ENCODE results near the gene MRPL44.

The MRPL44 gene

DNA sequence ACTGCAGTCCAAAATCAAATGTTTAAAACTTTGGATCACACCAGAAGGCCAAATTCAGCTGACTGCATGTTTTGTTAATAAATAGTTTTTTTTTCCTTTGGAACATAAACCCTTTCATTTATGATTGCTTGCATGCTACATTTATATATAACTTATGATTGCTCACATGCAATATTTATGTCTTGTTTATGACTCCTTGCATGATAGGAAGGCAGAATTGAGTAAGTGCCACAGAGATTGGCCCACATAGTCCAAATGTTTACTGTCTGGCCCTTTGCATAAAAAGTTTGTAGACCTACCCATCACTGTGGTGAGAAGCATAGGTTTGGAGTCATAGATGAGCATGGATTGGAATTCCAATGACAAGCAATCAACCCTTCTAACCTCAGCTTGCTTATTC, 42.9 kb upstream of the MRPL44 start:
- Histone ChIP-seq H3K27me3 (ENCODE audit: insufficient read depth, low read length) (no peaks in the 10 kb centered on the region), H3K4me1 (ENCODE audit: insufficient read depth, low read length, severe bottlenecking) (no peaks in the 10 kb centered on the region), H3F3A (ENCODE audit: insufficient read depth, low read length) (no peaks in the 10 kb centered on the region), H3K9ac (ENCODE audit: low read length) (no peak overlapping the region), H2AFZ (ENCODE audit: low read length) (no peak overlapping the region), H3K9me2 (ENCODE audit: low read depth, low read length) (no peaks in the 10 kb centered on the region), H3K4me3 (ENCODE audit: low read depth, low read length, poor library complexity, severe bottlenecking) (no peak overlapping the region), H4K20me1 (ENCODE audit: insufficient read depth, low read length) (no peaks in the 10 kb centered on the region), H3K9me3 (ENCODE audit: low read length) (no peaks in the 10 kb centered on the region), H3K36me3 (ENCODE audit: insufficient read depth, low read length) (no peaks in the 10 kb centered on the region), H3K79me2 (ENCODE audit: insufficient read depth, low read length) (no peaks in the 10 kb centered on the region), H3K27ac (ENCODE audit: low read depth, low read length, poor library complexity, severe bottlenecking) (no peak overlapping the region), H3K4me2 (ENCODE audit: low read length) (no peak overlapping the region)
- TF ChIP-seq, protein P1, sequence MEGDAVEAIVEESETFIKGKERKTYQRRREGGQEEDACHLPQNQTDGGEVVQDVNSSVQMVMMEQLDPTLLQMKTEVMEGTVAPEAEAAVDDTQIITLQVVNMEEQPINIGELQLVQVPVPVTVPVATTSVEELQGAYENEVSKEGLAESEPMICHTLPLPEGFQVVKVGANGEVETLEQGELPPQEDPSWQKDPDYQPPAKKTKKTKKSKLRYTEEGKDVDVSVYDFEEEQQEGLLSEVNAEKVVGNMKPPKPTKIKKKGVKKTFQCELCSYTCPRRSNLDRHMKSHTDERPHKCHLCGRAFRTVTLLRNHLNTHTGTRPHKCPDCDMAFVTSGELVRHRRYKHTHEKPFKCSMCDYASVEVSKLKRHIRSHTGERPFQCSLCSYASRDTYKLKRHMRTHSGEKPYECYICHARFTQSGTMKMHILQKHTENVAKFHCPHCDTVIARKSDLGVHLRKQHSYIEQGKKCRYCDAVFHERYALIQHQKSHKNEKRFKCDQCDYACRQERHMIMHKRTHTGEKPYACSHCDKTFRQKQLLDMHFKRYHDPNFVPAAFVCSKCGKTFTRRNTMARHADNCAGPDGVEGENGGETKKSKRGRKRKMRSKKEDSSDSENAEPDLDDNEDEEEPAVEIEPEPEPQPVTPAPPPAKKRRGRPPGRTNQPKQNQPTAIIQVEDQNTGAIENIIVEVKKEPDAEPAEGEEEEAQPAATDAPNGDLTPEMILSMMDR (IDR thresholded peaks at IDR 0.05; ENCODE audit: low read length), result no peak
- TF ChIP-seq EZH2 (IDR thresholded peaks at IDR 0.05; ENCODE audit: borderline replicate concordance, low read length), result no peak

DNA sequence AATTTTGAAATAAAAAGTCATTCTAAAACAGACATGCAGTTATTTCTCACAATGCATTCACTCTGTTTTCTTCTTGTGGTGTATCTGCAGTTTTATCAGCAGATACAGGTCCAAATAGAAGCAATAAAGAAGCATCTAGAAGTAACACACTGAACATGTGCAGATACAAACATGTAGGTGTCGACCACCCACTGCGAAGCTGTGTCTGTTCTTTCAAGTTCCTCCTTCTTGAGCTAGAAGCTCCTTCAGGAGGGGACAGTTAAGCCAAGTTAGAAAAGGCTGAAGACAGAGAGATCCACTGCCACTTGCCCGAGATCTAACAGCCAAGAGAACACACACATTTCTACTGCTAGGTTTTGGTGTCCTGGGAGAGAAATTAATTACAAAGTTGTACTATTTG, 42.2 kb upstream of the MRPL44 start:
- H3K9me3 ChIP-seq (ENCODE audit: low read length), result no peaks in the 10 kb centered on the region
- H3K4me2 ChIP-seq (ENCODE audit: low read length), result no peak overlapping the region
- no peak overlapping the region for H3K27ac ChIP-seq (ENCODE audit: low read depth, low read length, poor library complexity, severe bottlenecking)
- no peak overlapping the region for H2AFZ ChIP-seq (ENCODE audit: low read length)
- no peak overlapping the region for H3K9ac ChIP-seq (ENCODE audit: low read length)
- H3K27me3 ChIP-seq (ENCODE audit: insufficient read depth, low read length), result no peaks in the 10 kb centered on the region
- H3K79me2 ChIP-seq (ENCODE audit: insufficient read depth, low read length), result no peaks in the 10 kb centered on the region
- no peaks in the 10 kb centered on the region for H3K36me3 ChIP-seq (ENCODE audit: insufficient read depth, low read length)
- H4K20me1 ChIP-seq (ENCODE audit: insufficient read depth, low read length), result no peaks in the 10 kb centered on the region
- TF ChIP-seq, protein P1 (IDR thresholded peaks at IDR 0.05; ENCODE audit: low read length), result no peak
- TF ChIP-seq EZH2 (IDR thresholded peaks at IDR 0.05; ENCODE audit: borderline replicate concordance, low read length), result no peak
- H3K4me1 ChIP-seq (ENCODE audit: insufficient read depth, low read length, severe bottlenecking), result no peaks in the 10 kb centered on the region
- H3F3A ChIP-seq (ENCODE audit: insufficient read depth, low read length), result no peaks in the 10 kb centered on the region
- H3K4me3 ChIP-seq (ENCODE audit: low read depth, low read length, poor library complexity, severe bottlenecking), result no peak overlapping the region
- no peaks in the 10 kb centered on the region for H3K9me2 ChIP-seq (ENCODE audit: low read depth, low read length)

DNA sequence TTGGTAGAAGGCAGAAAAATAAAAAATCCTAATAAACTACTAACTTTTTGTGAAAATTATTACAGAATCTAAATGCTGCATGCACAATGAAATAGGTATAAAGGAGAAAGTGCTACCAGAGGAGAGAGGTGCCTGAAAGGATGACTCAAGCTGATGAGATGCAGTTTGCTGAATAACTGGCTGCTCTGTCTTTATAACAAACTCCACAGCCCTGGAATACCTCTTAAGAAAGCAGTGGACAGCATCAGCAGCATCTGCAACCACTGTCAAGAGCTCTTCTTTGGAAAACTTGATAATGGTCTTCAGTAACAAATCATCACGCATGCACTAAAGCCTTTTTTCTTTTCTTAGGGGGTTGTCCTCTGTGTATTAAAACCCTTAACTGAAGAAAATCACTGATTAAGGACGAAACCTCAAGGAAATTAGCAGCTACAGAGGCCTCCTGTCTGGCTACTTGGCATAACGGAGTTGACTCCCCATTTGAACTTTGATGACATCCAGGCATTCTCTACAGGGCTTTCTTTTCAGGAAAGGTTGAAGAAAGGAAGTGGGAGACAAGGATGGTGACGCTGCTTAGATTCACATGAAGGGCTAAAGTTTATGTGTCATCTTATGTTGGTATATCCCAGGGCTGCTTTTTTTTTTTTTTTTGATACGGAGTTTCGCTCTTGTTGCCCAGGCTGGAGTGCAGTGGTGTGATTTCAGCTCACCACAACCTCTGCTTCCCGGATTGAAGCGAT, 40.9 kb upstream of the MRPL44 start:
- H3K79me2 ChIP-seq (ENCODE audit: insufficient read depth, low read length), result no peaks in the 10 kb centered on the region
- no peaks in the 10 kb centered on the region for H4K20me1 ChIP-seq (ENCODE audit: insufficient read depth, low read length)
- H3K36me3 ChIP-seq (ENCODE audit: insufficient read depth, low read length), result no peaks in the 10 kb centered on the region
- H3K4me3 ChIP-seq (ENCODE audit: low read depth, low read length, poor library complexity, severe bottlenecking), result no peak overlapping the region
- H3K9me2 ChIP-seq (ENCODE audit: low read depth, low read length), result no peaks in the 10 kb centered on the region
- H3K9me3 ChIP-seq (ENCODE audit: low read length), result no peaks in the 10 kb centered on the region
- TF ChIP-seq, protein P1 (IDR thresholded peaks at IDR 0.05; ENCODE audit: low read length), result no peak
- no peak for TF ChIP-seq EZH2 (IDR thresholded peaks at IDR 0.05; ENCODE audit: borderline replicate concordance, low read length)
- no peaks in the 10 kb centered on the region for H3F3A ChIP-seq (ENCODE audit: insufficient read depth, low read length)
- H3K4me1 ChIP-seq (ENCODE audit: insufficient read depth, low read length, severe bottlenecking), result no peaks in the 10 kb centered on the region
- H3K4me2 ChIP-seq (ENCODE audit: low read length), result no peak overlapping the region
- no peak overlapping the region for H2AFZ ChIP-seq (ENCODE audit: low read length)
- no peak overlapping the region for H3K9ac ChIP-seq (ENCODE audit: low read length)
- H3K27ac ChIP-seq (ENCODE audit: low read depth, low read length, poor library complexity, severe bottlenecking), result no peak overlapping the region
- no peaks in the 10 kb centered on the region for H3K27me3 ChIP-seq (ENCODE audit: insufficient read depth, low read length)

Measured in OCI-LY1 (cell line).